K562 (cell line): Measurements from ENCODE around the gene PDE8A. TPM values are rescaled to one million over a fixed set of nuclear protein-coding genes. Genes with fewer than 3 reads are reported as not detected.

ENCODE experiments used
- ATF1 ChIP-seq, 2 experiments: fragments of 450-650 bp in 1 of 2; IDR thresholded peaks; 2 replicates each; pipeline ENCODE4 v1.6.1; 2016; ENCODE audit warnings: missing compliant biosample characterization in 1 of 2, missing genetic modification characterization in 1 of 2
- BCOR ChIP-seq: fragments of 450-650 bp; IDR thresholded peaks from 2 replicates; pipeline ENCODE4 v1.6.1; 2016
- E2F3 ChIP-seq: fragments of 250-450 bp; sonication (Bioruptor Pico); IDR thresholded peaks from 2 replicates; pipeline ENCODE4 v1.4.0; 2020; ENCODE audit warnings: mild to moderate bottlenecking
- EGR1 ChIP-seq: fragments of 450-650 bp; conservative IDR thresholded peaks from 2 replicates; pipeline ENCODE4 v1.6.1; 2017; ENCODE audit warnings: mild to moderate bottlenecking
- HMGN3 ChIP-seq: IDR thresholded peaks from 2 replicates; pipeline ENCODE4 v1.6.1; 2011; ENCODE audit warnings: borderline replicate concordance, low read depth, mild to moderate bottlenecking, mixed read lengths, low read length; ENCODE audit not compliant: insufficient read length; ENCODE audit errors: extremely low read depth
- KLF13 ChIP-seq: fragments of 450-650 bp; IDR thresholded peaks from 2 replicates; pipeline ENCODE4 v1.6.1; 2016; ENCODE audit warnings: missing genetic modification characterization, low read depth, mild to moderate bottlenecking, missing compliant biosample characterization, moderate library complexity, borderline replicate concordance
- MAZ ChIP-seq, 2 experiments: fragments of 450-650 bp in 1 of 2; sonication (generic) in 1 of 2; formaldehyde crosslinking; IDR thresholded peaks in 1 of 2; conservative IDR thresholded peaks in 1 of 2; 2 replicates each; pipeline versions ENCODE4 v1.4.0 to v1.5.0; 2020; ENCODE audit warnings: mild to moderate bottlenecking in 1 of 2, missing genetic modification reagents in 1 of 2
- NCOR1 ChIP-seq: fragments of 450-650 bp; IDR thresholded peaks from 2 replicates; pipeline ENCODE4 v1.6.1; 2016; ENCODE audit warnings: mild to moderate bottlenecking, moderate library complexity
- SNRNP70 ChIP-seq: fragments of 200-400 bp; formaldehyde crosslinking; optimal IDR thresholded peaks from 2 replicates; pipeline ENCODE3; 2017; ENCODE audit warnings: low read depth, low read length
- TAF9B ChIP-seq: fragments of 450-650 bp; IDR thresholded peaks from 2 replicates; pipeline ENCODE4 v1.6.1; 2018; ENCODE audit warnings: mild to moderate bottlenecking; ENCODE audit not compliant: partially characterized antibody
- TEAD1 ChIP-seq, 2 experiments: fragments of 450-650 bp in 1 of 2; sonication (generic) in 1 of 2; formaldehyde crosslinking; IDR thresholded peaks; 2 replicates each; pipeline versions ENCODE4 v1.4.0 to v1.8.0; 2020 to 2022; ENCODE audit warnings: mild to moderate bottlenecking in 2 of 2, missing genetic modification reagents in 1 of 2
- ZEB2 ChIP-seq: fragments of 450-650 bp; IDR thresholded peaks from 2 replicates; pipeline ENCODE4 v1.6.1; 2016
- ZFP36 ChIP-seq: fragments of 150-350 bp; IDR thresholded peaks from 2 replicates; pipeline ENCODE4 v1.6.1; 2018; ENCODE audit warnings: low read length, low read depth; ENCODE audit not compliant: partially characterized antibody
- ZNF644 ChIP-seq: fragments of 200-800 bp; sonication (Bioruptor generic); IDR thresholded peaks from 2 replicates; pipeline ENCODE4 v1.6.1; 2016; ENCODE audit warnings: low read depth, missing genetic modification characterization, missing compliant biosample characterization
- polyA plus RNA-seq, 8 experiments: library from polyadenylated mRNA; depleted of rRNA in 4 of 8; stranded (reverse) in 5 of 8; unstranded in 3 of 8; fragments of >200 nt; fragmentation: Nextera tagmentation in 2 of 8; fragmentation: Illumina TruSeq in 1 of 8; extraction: Ambion mirVana in 2 of 8; extraction: Trizol in 1 of 8; gene quantifications; 2 replicates each; pipeline versions ENCODE4 v1.2.1 to v1.2.3, GENCODE V29; 2011 to 2014; ENCODE audit warnings: inconsistent platforms in 1 of 8, missing spikeins in 1 of 8
- total RNA-seq, 7 experiments: library from RNA; depleted of rRNA in 6 of 7; stranded (reverse); fragments of >200 nt in 6 of 7; fragmentation: Illumina TruSeq in 2 of 7; extraction: Trizol in 2 of 7; gene quantifications; 2 replicates each; pipeline versions ENCODE4 v1.2.1 to v1.2.3, GENCODE V29; 2011 to 2021; ENCODE audit warnings: low replicate concordance in 1 of 7
- TF ChIP-seq, protein P1 (sequence below): fragments of 450-650 bp; IDR thresholded peaks from 2 replicates; pipeline ENCODE4 v1.6.1; 2017; ENCODE audit warnings: antibody characterized with exemption, mild to moderate bottlenecking
- TF ChIP-seq, protein P2 (sequence below): fragments of 450-650 bp; IDR thresholded peaks from 2 replicates; pipeline ENCODE4 v1.6.1; 2017; ENCODE audit warnings: antibody characterized with exemption
- TF ChIP-seq, protein P3 (sequence below): sonication (generic); formaldehyde crosslinking; IDR thresholded peaks from 2 replicates; pipeline ENCODE4 v1.8.0; 2022; ENCODE audit warnings: mild to moderate bottlenecking, missing genetic modification reagents

PDE8A gene
- total and polyA plus RNA-seq, 9 of the 15 experiments (the other 6 are each of a cell fraction or from before 2014, with no cell fraction given), result 5.9 to 40.3 (median 19.8) TPM

DNA sequence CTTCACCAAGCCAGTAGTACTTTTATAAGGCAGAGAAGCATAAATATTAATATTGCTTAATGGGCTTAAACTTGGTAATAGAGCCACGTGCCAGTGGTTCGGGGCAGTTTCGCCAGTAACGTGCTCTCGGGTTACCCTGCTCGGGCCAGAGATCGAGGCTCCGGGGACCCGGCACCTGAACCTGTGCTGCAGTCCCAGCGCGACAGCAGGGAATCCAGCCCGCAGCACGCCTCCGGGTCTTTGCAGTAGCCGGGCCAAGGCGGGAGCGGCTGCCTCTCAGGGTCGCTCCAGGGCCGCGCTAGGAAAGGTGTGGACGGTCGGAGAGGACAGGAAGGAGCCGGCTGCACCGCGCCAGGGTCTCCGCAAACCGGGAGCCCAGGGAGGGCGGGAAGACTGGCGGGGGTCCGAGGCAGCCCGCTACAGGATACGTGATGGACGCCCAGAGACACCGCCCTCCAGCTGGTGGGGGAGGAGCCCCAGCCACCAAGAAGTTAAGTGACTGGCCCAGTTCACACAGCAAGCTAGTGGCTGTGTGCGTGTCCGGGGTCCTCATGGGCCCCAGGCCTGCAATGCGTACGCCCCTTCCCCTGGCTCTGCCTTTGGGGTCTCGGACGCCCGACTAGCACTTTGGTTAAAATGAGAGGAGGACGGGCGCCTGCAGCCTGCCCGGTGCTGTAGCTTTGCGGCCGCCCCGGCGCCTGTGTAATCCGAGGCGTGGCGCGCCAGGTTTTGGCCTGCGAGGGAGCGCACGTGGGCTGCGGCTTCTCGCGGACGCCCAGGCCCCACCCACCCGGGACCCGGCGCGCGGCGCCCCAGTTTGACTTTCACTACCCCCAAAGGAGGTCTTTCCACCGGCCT, 1.2 kb upstream of the PDE8A start (continued):
- TF ChIP-seq, protein P1, sequence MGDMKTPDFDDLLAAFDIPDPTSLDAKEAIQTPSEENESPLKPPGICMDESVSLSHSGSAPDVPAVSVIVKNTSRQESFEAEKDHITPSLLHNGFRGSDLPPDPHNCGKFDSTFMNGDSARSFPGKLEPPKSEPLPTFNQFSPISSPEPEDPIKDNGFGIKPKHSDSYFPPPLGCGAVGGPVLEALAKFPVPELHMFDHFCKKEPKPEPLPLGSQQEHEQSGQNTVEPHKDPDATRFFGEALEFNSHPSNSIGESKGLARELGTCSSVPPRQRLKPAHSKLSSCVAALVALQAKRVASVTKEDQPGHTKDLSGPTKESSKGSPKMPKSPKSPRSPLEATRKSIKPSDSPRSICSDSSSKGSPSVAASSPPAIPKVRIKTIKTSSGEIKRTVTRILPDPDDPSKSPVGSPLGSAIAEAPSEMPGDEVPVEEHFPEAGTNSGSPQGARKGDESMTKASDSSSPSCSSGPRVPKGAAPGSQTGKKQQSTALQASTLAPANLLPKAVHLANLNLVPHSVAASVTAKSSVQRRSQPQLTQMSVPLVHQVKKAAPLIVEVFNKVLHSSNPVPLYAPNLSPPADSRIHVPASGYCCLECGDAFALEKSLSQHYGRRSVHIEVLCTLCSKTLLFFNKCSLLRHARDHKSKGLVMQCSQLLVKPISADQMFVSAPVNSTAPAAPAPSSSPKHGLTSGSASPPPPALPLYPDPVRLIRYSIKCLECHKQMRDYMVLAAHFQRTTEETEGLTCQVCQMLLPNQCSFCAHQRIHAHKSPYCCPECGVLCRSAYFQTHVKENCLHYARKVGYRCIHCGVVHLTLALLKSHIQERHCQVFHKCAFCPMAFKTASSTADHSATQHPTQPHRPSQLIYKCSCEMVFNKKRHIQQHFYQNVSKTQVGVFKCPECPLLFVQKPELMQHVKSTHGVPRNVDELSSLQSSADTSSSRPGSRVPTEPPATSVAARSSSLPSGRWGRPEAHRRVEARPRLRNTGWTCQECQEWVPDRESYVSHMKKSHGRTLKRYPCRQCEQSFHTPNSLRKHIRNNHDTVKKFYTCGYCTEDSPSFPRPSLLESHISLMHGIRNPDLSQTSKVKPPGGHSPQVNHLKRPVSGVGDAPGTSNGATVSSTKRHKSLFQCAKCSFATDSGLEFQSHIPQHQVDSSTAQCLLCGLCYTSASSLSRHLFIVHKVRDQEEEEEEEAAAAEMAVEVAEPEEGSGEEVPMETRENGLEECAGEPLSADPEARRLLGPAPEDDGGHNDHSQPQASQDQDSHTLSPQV, result 0 out of 2 replicates have a peak, but pooled peaks have one; percentile 38
- no peak for TF ChIP-seq ATF1 (CRISPR knock-in tag; IDR thresholded peaks at IDR 0.05)
- peak; percentile 59 for TF ChIP-seq ATF1 (tag; IDR thresholded peaks at IDR 0.05)
- peak in 1 of 2 experiments; percentile 44; a peak in 1 of 4 replicates for TF ChIP-seq TEAD1 (CRISPR knock-in tag; IDR thresholded peaks at IDR 0.05)
- 0 out of 2 replicates have a peak, but pooled peaks have one; percentile 35 for TF ChIP-seq ZNF644 (tag)
- TF ChIP-seq HMGN3, result peak; percentile 50
- TF ChIP-seq MAZ (CRISPR knock-in tag; conservative IDR thresholded peaks at IDR 0.05 in 1 of 2, IDR thresholded peaks at IDR 0.05 in 1 of 2), result peak; percentile 63 to 73
- TF ChIP-seq TAF9B, result peak; percentile 61
- 0 out of 2 replicates have a peak, but pooled peaks have one; percentile 3 for TF ChIP-seq NCOR1
- TF ChIP-seq E2F3 (CRISPR knock-in tag), result peak; percentile 82; the same call in 1 of the 2 replicates
- TF ChIP-seq EGR1, result no peak
- TF ChIP-seq, protein P2, sequence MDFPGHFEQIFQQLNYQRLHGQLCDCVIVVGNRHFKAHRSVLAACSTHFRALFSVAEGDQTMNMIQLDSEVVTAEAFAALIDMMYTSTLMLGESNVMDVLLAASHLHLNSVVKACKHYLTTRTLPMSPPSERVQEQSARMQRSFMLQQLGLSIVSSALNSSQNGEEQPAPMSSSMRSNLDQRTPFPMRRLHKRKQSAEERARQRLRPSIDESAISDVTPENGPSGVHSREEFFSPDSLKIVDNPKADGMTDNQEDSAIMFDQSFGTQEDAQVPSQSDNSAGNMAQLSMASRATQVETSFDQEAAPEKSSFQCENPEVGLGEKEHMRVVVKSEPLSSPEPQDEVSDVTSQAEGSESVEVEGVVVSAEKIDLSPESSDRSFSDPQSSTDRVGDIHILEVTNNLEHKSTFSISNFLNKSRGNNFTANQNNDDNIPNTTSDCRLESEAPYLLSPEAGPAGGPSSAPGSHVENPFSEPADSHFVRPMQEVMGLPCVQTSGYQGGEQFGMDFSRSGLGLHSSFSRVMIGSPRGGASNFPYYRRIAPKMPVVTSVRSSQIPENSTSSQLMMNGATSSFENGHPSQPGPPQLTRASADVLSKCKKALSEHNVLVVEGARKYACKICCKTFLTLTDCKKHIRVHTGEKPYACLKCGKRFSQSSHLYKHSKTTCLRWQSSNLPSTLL, result no peak
- peak; percentile 100 for TF ChIP-seq KLF13 (tag)
- 0 out of 2 replicates have a peak, but pooled peaks have one; percentile 15 for TF ChIP-seq ZEB2
- TF ChIP-seq SNRNP70, result no peak
- TF ChIP-seq, protein P3, sequence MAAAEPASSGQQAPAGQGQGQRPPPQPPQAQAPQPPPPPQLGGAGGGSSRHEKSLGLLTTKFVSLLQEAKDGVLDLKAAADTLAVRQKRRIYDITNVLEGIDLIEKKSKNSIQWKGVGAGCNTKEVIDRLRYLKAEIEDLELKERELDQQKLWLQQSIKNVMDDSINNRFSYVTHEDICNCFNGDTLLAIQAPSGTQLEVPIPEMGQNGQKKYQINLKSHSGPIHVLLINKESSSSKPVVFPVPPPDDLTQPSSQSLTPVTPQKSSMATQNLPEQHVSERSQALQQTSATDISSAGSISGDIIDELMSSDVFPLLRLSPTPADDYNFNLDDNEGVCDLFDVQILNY (CRISPR knock-in tag), result no peak
- peak; percentile 9 for TF ChIP-seq ZFP36
- TF ChIP-seq BCOR, result peak; percentile 63
